GM12891 (cell line): ENCODE results near the gene MS4A4E.

Source experiments
- PAX5 ChIP-seq: IDR thresholded peaks from 2 replicates; pipeline ENCODE4 v1.6.1; 2011; ENCODE audit warnings: low read length, moderate library complexity, mild to moderate bottlenecking; ENCODE audit not compliant: insufficient read depth, severe bottlenecking
- POLR2A ChIP-seq: IDR thresholded peaks from 2 replicates; pipeline ENCODE4 v1.6.1; 2011; ENCODE audit warnings: low read depth, low read length, control low read depth
- POLR2AphosphoS5 ChIP-seq: IDR thresholded peaks from 2 replicates; pipeline ENCODE4 v1.6.1; 2011; ENCODE audit warnings: low read depth, low read length, control low read depth
- SPI1 ChIP-seq: IDR thresholded peaks from 2 replicates; pipeline ENCODE4 v1.6.1; 2011; ENCODE audit warnings: low read depth, low read length, control low read depth
- TAF1 ChIP-seq: IDR thresholded peaks from 2 replicates; pipeline ENCODE4 v1.6.1; 2011; ENCODE audit warnings: low read depth, low read length, control low read depth

DNA sequence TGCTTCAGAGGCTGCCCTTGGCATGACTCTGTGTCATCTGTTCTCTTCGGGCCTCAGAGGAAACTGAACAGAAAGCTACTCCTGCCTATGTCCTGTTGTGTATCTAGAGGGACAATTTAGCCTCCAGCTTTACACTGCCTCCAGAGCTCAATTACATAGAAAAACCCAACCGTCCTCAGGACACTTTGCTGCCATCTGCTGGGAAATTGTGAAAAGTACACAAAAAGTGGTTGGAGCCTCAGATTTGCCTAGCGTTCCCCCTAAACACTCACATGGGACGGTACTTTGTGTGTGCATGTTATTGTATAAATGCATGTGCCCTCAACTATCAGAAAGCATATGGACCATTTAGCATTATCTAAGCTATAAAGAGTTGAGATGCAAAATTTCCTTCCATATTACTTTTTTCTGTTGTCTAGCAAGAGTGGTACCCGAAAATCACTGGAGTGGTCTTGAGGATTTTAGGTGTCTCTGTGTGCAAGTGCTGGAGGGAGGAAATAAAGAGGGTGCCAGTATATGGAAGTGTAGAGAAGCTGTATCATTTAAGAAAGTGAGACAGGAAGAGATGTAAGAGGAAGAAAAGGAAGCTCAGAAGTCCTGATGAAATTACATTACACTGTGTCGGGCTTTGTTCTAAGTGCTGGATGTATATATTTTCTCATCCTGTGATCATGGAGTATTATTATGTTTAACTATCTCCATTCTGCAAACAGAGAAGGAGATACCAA lies 8.7 kb upstream of the MS4A4E start:
- TF ChIP-seq POLR2A = no peak
- no peak for TF ChIP-seq POLR2AphosphoS5
- TF ChIP-seq TAF1 = no peak
- no peak for TF ChIP-seq SPI1
- TF ChIP-seq PAX5 = no peak
